ENCODE measurements around the gene JDP2.

Gene JDP2

DNA sequence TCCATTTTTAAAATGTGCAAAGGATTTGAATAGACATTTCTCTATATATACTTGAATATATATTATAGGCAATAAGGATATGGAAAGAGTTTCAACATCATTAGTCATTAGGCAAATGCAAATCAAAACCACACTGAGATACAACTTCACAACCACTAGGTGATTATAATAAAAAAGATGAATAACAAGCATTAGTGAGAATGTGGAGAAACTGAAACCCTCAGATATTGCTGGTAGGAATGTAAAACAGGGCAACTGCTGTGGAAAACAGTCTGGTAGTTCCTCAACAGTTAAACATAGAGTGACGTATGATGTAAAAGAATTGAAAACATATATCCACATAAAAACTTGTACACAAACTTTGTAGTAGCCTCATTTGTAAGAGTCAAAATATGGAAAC, 82.7 kb downstream of the JDP2 start:
- in situ Hi-C loops (cut with HindIII; ENCODE audit: low sequenced_read_pairs), result no loop called here

DNA sequence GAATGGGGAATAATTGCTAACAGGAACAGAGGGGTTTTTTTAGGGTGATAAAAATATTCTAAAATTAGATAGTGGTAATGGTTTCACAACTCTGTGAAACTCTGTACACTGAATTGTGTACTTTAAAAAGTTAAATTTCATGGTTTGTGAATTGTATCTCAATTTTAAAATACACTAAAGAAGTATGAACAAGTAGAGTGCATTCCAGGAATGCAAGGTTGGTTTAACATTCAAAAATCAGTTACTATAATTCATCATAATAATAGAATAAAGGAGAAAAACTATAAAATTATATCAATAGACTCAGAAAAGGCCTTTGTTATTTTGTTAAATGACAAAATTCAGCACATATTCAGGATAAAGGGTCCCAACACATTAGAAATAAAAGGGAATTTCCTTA, 83.4 kb downstream of the JDP2 start:
- in situ Hi-C loops (cut with HindIII; ENCODE audit: low sequenced_read_pairs), result no loop called here

DNA sequence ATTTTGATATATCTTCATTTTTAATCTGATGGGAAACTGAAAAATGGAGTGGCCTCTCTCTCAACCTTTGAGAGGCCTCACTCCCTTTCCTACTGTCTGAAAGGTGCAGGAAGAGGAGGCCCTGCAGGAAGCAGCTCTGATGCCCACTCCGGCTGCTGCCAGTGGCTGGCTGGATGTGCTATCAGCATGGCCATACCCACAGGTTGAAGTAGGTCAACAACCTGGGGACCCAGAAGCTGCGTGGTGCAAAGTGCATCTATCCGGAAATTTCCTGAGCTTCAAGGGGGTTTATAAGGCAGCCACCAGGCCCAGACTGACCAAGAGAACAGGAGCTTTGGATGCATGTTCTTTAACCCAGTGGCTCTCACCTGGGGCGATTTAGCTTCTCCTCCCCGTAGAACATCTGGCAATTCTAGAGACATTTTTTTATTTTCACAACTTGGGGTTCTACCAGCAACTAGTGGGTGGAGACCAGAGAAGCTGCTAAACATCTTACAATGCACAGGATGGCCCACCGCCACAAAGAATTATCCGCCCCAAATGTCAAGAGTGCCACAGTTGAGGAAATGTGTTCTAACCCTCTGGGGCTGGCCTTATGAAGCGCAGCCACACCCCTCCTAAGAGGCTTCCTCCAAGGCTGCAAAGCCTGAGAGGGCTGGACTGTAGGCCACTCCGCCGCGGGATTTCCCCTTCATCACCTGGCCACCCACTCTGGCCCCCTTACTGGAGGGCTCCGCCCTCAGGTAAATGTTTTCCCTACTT, 86.3 kb downstream of the JDP2 start:
- in situ Hi-C loops (cut with HindIII; ENCODE audit: low sequenced_read_pairs), result no loop called here

DNA sequence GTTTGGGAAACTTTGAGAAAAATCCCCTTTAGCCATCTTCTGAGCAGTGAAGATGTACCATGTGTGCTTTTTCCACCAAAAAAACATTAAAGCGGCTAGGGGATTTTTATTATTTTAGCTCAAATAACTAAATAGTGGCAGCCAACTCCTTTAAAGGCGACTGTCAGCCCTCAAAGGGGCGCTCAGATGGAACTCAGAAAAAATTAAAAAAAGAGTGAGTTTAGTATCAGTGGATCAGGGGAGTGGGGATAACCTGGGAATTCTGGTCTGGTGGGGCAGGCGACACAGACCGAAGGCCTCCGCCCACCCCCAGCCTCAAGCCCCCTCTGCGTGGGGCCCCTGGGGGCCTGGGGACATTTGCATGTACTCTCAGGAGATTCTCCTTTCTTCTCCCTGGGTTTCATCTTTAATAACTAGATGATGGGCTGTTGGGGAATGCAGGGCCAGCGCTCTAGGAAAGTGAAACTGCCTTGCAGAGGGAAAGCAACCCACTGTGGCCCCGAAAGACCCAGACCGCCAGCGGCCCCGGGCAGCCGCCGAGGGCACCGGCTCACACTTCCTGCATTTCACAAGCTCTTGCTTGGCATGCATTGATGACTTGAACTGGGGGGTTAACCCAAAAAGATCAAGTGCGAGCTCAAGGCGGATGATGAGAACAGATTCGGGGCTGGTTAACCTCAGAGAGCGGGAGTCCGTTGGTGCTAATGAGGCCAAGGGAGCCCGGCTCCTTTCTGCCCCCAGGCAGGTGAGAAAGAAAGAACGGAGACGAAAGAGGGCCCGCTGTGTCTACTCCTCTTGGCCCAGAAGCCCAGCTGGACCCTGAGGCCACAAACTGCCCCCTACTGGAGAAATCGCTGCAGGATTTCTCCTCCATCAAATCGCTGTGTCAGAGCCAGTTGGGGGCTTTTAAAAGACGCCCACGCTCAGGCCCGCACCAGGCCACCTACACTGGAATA, 87.1 kb downstream of the JDP2 start:
- in situ Hi-C loops (cut with HindIII; ENCODE audit: low sequenced_read_pairs), result no loop called here

DNA sequence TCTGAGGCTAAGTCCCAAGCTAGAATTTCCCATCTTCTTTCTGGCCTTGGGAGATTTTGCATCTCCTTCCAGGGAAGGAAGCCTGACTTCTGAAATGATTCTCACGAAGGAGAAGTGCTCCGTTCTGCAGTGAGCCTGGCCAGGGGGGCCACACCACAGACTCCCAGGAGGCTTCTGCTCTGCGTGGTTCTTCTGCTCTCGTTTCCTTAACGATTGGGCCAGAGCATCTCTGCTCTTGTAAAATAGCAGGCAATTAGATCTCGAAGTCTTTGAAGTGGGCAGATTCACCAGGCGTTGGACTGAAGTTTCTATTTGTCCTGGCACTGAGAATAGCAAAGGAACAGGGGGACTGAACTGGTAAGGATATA, 87.8 kb downstream of the JDP2 start:
- in situ Hi-C loops (cut with HindIII; ENCODE audit: low sequenced_read_pairs), result no loop called here

DNA sequence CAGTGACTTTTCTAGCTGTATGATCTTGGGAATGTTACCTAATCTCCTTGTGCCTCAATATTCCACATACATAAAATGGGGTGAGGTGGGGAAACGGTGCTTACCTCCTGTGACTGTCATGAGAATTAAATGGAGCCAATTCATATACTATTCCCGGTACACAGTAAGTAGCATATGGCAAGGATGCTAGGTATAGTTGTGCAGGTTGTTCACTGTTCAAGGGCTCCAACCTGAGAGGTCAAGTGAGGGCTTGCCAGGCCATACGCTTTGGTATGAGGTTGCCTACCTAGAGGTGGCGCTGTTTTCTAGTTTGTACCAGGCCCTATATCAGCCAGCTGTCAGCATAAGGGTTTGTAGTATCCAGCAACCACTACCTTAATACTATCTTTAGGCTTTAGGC, 90.8 kb downstream of the JDP2 start:
- in situ Hi-C loops (cut with HindIII; ENCODE audit: low sequenced_read_pairs), result no loop called here

DNA sequence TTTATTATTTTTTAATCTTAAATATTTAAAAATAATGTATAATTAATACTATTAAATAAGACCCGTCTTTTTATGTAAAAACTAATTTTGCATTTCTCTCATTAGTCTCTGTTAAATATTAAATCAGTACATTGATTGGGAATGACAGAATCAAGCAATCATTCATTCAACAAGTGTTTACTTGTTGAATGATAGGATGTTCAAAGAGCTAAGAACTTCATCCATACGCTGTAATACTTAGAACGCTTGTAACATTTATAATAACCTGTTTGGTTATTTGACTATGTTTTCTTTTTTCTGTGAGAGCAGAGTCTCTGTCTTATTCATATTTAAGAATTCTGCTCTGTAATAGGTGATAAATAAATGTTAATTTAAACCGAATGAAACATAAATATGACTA, 91.6 kb downstream of the JDP2 start:
- in situ Hi-C loops (cut with HindIII; ENCODE audit: low sequenced_read_pairs), result no loop called here

DNA sequence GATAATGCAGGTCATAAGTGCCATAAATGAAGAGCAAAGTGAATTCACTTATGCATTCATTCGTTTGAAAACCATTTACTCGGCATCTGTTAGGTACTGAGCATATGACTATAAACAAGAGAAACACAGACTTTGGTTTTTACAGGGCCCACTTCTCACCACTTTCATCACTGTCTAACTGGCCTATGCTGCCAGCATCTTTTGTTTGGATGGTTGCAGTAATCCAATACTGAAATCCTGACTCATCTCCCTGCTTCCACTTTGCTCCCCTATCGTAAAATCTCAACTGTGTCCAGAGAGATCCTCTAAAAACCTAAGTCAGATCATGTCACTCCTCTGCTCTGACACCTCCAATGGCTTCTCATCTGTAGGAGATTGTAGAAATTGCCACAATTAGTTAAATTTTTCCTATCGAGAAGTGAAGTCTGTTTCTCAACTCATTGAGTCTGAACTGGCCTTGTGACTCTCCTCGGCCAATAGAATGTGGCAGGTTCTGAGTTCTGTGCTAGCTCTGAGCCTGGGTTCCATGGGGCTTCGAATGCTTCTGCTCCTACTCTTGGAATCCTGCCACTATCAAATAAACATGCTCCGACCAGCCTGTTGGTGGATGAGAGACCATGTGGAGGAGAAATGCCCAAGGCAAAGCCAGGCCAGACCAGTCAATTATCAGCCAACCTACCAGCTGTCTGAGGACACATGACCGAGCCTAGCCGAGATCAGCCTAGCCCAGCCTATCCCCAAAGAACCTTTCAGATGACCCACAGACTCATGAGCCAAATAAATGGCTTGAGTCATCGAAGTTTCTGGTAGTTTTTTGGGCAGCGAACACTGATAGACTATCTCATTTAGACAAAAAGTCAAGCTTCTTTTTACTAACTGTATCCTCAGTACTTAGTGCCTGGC, 92.3 kb downstream of the JDP2 start:
- in situ Hi-C loops (cut with HindIII; ENCODE audit: low sequenced_read_pairs), result no loop called here

DNA sequence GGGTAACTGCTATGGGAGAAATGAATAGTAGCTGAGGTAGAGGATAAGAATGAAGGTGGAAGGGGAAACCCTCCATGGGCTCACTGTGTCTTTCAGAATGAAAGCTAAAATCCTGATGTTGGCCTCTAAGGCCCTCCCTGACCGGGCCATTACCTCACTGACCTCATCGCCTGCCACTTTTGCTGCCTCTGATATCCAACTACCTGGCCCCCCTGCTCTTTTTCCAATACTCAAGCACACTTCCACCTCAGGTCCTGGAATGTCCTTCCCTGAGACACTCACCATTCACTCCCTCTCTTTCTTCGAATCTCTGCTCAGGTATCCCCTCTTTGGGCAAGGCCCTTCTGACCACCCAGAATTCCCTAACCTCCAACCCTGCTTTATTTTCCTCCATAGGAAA, 93.0 kb downstream of the JDP2 start:
- in situ Hi-C loops (cut with HindIII; ENCODE audit: low sequenced_read_pairs), result no loop called here

DNA sequence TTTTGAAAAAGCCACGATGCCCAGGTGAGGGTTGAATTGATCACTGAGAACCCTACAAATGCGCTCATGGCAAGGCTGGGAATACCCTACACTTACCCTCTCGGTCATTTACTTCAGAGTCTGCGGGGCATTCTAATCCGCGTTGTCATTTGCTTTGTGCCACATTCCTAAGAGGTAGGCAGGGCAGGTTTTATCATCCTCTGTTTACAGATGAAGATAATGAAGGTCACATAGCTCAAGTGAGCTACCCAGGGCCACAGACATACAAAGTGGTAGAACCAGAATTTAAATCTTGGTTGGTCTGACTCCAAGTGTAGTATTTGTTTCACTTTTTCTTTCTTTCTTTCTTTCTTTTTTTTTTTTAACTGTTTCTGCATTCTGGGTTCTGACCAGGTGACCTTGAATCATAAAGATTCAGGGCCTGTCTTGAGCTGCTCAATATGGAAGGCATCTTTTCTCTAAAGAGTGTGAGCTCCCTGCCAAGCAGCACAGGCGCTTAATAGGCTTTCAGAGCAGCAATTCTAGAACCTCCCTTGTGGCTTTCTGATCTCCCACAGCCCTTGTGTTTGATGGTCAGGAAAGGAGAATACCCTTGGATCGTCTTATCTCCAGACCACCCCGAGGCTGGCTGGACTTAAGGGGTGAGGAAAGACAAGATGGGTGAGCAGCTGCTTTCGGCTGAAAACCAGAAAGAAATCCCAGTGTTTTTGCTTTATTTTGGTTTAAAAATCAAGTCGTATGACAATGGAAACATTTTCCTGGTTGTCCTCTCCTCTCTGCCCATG, 93.8 kb downstream of the JDP2 start:
- in situ Hi-C loops (cut with HindIII; ENCODE audit: low sequenced_read_pairs), result no loop called here

DNA sequence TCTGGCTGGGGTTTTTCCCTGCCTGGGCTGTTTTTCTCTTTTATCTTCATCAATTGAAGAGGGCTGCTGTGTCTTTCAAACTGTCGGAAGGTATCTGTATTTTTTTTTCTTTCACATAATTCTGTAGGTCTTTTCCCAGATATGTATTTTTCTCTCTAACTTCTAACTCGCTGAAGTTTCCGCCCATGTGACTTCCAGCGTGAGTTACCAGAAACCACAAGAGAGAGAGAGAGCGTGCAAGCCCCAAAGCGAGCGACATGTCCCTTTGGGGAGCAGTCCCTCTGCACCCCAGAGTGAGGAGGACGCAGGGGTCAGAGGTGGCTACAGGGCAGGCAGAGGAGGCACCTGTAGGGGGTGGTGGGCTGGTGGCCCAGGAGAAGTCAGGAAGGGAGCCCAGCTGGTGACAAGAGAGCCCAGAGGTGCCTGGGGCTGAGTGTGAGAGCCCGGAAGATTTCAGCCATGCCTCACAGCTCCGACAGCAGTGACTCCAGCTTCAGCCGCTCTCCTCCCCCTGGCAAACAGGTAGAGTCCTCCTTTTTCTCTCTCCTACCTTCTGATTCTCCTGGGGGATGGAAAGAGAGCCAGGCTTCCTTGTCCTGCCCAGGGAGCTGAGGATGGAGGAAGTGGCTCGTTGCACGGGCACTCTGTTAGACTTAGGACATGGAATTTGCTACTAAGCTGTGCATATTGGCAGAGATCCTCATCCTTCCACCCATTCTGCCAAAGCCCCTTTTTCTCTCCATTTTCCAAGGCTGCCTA, 94.6 kb downstream of the JDP2 start, which contains the start of gene BATF:
Gene BATF, plus strand, starts transcription at position 246 of the 759 bp plus-strand sequence. Its CDS starts 214 bp downstream, at position 460.
- in situ Hi-C loops (cut with HindIII; ENCODE audit: low sequenced_read_pairs), result no loop called here

DNA sequence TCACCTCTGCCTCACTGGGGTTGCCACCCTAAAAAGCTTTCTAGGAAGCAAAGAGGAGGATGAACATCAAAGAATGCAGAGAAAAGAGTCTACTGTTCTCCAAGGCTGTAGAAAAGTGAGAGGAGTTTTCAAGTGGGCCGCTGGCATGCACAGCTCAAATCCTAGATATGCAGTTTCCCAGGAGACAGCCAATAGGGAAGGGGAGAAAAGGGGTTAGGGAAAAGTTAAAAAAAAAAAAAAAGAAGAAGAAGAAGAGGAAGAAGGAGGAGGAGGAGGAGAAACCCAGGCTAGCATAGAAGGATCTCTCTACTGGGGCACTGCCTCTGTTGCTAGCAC, 95.1 kb downstream of the JDP2 start:
- in situ Hi-C loops (cut with HindIII; ENCODE audit: low sequenced_read_pairs), result no loop called here

Measured in endothelial cell of hepatic sinusoid (primary cell).